ENCODE data around the gene FBXO34. TPM values are rescaled to one million over a fixed set of nuclear protein-coding genes. Genes with fewer than 3 reads are reported as not detected.

Gene FBXO34
- total RNA-seq, 1 experiment from 2014 or later, result 13.9 TPM

DNA sequence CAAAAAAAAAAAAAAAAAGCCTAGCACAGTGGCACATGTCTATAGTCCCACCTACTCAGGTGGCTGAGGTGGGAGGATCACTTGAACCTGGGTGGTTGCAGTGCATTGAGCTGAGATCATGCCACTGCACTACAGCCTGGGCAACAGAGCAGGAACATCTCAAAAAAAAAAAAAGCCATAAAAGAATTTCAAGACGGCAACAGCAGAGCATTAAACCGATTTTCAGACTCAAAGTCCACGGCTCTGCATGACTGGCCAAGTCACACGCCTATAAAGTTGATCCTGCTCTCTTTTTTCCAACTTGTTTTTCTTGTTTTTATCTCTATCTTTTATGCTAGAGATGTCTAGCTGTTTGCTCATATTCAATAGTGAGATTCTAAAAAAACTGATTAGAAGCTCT lies 45.3 kb downstream of the FBXO34 start (continued):
- no peak for TF ChIP-seq ZNF532 (CRISPR knock-in tag; IDR thresholded peaks at IDR 0.05; ENCODE audit: borderline replicate concordance)

DNA sequence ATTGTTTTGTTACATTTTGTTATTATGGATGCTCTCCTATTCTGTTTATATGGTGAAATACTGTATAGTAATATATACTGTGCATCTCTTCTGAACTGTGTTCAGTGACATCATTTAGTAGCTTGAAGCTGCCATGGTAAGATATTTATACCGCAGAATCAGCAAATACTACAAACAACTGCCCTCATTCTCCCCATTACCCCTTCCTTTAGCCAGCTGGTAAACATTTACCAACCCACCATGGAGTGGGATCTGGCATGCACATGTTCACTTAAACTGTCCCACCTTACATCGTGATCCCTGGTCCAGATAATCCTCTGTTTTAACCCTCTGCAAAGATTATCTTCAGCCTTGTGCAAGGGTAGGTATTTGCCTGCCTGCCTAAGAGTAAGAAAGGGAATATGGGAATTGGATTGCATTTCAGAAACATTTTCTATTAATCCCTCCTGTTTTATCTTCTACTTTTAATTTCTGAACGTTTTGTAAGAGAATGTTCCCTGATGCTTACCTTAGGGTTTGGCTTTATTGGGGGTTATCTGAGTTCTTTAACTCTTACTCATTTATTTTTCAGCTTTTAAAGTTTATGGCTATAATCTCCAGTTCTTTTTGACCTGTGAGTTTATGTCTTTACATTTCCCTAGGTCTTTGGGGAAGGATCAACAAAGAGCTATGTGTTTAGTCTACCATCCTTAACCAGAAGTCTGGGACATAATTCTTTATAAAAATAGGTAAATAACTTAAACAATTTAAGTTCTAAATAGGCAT lies 46.5 kb downstream of the FBXO34 start:
- Mint-ChIP-seq H3K4me3 (no peak overlapping the region), H3K9me3 (peaks cover 24% of the 10 kb centered on the region), H3K36me3 (peaks cover 31% of the 10 kb centered on the region), H3K27me3 (ENCODE audit: low read depth) (peaks cover 7% of the 10 kb centered on the region; the same call in 1 of the 2 replicates), H3K4me1 (peaks cover 3% of the 10 kb centered on the region; the same call in 1 of the 2 replicates), H3K27ac (no peak overlapping the region)
- no peak for ATAC-seq
- CTCF ChIA-PET, result no interaction called here
- TF ChIP-seq ZNF396 (CRISPR knock-in tag; IDR thresholded peaks at IDR 0.05; ENCODE audit: borderline replicate concordance), result no peak
- no peak for TF ChIP-seq PREB (CRISPR knock-in tag; IDR thresholded peaks at IDR 0.05; ENCODE audit: borderline replicate concordance)
- no peak for TF ChIP-seq ZNF121 (CRISPR knock-in tag; IDR thresholded peaks at IDR 0.05)
- DNase-seq (ENCODE audit: low spot score), result no peak
- POLR2A ChIA-PET, result no interaction called here

DNA sequence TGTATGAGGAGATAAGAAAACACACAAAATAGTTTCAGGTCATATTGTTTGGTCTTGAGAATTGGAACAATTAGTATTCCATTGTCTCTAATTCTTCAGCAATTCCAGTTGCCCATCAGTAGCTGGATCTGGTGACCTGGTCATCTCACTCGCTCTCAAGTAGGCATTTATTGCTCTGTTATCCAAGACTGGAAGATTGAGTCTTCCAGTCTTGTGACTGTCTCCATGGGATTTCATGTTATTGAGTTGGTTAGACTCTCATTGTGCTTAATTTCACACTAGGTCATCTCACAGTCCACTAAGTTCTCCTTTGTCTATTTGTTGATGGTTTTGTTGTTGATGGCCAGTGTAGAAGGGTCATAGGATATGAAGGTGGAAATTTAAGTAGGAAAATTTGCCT lies 47.5 kb downstream of the FBXO34 start:
- no peaks in the 10 kb centered on the region for H3K27me3 Mint-ChIP-seq (ENCODE audit: low read depth)
- H3K36me3 Mint-ChIP-seq, result peaks cover 21% of the 10 kb centered on the region
- ATAC-seq, result no peak
- H3K9me3 Mint-ChIP-seq, result peaks cover 15% of the 10 kb centered on the region
- peaks cover 3% of the 10 kb centered on the region; the same call in 1 of the 2 replicates for H3K4me1 Mint-ChIP-seq
- DNase-seq (ENCODE audit: low spot score), result no peak
- CTCF ChIA-PET, result no interaction called here
- H3K4me3 Mint-ChIP-seq, result no peak overlapping the region
- H3K27ac Mint-ChIP-seq, result no peak overlapping the region
- POLR2A ChIA-PET, result no interaction called here
- TF ChIP-seq GABPB1 (CRISPR knock-in tag; IDR thresholded peaks at IDR 0.05), result no peak
- TF ChIP-seq NFYB (CRISPR knock-in tag; conservative IDR thresholded peaks at IDR 0.05; ENCODE audit: low read depth), result no peak
- TF ChIP-seq, protein P1, sequence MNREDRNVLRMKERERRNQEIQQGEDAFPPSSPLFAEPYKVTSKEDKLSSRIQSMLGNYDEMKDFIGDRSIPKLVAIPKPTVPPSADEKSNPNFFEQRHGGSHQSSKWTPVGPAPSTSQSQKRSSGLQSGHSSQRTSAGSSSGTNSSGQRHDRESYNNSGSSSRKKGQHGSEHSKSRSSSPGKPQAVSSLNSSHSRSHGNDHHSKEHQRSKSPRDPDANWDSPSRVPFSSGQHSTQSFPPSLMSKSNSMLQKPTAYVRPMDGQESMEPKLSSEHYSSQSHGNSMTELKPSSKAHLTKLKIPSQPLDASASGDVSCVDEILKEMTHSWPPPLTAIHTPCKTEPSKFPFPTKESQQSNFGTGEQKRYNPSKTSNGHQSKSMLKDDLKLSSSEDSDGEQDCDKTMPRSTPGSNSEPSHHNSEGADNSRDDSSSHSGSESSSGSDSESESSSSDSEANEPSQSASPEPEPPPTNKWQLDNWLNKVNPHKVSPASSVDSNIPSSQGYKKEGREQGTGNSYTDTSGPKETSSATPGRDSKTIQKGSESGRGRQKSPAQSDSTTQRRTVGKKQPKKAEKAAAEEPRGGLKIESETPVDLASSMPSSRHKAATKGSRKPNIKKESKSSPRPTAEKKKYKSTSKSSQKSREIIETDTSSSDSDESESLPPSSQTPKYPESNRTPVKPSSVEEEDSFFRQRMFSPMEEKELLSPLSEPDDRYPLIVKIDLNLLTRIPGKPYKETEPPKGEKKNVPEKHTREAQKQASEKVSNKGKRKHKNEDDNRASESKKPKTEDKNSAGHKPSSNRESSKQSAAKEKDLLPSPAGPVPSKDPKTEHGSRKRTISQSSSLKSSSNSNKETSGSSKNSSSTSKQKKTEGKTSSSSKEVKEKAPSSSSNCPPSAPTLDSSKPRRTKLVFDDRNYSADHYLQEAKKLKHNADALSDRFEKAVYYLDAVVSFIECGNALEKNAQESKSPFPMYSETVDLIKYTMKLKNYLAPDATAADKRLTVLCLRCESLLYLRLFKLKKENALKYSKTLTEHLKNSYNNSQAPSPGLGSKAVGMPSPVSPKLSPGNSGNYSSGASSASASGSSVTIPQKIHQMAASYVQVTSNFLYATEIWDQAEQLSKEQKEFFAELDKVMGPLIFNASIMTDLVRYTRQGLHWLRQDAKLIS (CRISPR knock-in tag; IDR thresholded peaks at IDR 0.05; ENCODE audit: borderline replicate concordance), result no peak
- no peak for TF ChIP-seq ELF4 (CRISPR knock-in tag; IDR thresholded peaks at IDR 0.05; ENCODE audit: low read depth)
- TF ChIP-seq ZNF532 (CRISPR knock-in tag; IDR thresholded peaks at IDR 0.05; ENCODE audit: borderline replicate concordance), result no peak
- TF ChIP-seq, protein P2, sequence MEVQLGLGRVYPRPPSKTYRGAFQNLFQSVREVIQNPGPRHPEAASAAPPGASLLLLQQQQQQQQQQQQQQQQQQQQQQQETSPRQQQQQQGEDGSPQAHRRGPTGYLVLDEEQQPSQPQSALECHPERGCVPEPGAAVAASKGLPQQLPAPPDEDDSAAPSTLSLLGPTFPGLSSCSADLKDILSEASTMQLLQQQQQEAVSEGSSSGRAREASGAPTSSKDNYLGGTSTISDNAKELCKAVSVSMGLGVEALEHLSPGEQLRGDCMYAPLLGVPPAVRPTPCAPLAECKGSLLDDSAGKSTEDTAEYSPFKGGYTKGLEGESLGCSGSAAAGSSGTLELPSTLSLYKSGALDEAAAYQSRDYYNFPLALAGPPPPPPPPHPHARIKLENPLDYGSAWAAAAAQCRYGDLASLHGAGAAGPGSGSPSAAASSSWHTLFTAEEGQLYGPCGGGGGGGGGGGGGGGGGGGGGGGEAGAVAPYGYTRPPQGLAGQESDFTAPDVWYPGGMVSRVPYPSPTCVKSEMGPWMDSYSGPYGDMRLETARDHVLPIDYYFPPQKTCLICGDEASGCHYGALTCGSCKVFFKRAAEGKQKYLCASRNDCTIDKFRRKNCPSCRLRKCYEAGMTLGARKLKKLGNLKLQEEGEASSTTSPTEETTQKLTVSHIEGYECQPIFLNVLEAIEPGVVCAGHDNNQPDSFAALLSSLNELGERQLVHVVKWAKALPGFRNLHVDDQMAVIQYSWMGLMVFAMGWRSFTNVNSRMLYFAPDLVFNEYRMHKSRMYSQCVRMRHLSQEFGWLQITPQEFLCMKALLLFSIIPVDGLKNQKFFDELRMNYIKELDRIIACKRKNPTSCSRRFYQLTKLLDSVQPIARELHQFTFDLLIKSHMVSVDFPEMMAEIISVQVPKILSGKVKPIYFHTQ (CRISPR knock-in tag; IDR thresholded peaks at IDR 0.05), result no peak
- TF ChIP-seq, protein P3, sequence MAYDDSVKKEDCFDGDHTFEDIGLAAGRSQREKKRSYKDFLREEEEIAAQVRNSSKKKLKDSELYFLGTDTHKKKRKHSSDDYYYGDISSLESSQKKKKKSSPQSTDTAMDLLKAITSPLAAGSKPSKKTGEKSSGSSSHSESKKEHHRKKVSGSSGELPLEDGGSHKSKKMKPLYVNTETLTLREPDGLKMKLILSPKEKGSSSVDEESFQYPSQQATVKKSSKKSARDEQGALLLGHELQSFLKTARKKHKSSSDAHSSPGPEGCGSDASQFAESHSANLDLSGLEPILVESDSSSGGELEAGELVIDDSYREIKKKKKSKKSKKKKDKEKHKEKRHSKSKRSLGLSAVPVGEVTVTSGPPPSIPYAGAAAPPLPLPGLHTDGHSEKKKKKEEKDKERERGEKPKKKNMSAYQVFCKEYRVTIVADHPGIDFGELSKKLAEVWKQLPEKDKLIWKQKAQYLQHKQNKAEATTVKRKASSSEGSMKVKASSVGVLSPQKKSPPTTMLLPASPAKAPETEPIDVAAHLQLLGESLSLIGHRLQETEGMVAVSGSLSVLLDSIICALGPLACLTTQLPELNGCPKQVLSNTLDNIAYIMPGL (CRISPR knock-in tag; IDR thresholded peaks at IDR 0.05), result no peak
- TF ChIP-seq NFATC4 (CRISPR knock-in tag; IDR thresholded peaks at IDR 0.05), result no peak
- TF ChIP-seq ZNF396 (CRISPR knock-in tag; IDR thresholded peaks at IDR 0.05; ENCODE audit: borderline replicate concordance), result no peak
- no peak for TF ChIP-seq HMGA2 (CRISPR knock-in tag; IDR thresholded peaks at IDR 0.05)
